MCF 10A (cell line): ENCODE results near the gene LCAT. TPM values are rescaled to one million over a fixed set of nuclear protein-coding genes. Genes with fewer than 3 reads are reported as not detected.

Experiments
- BruUV-seq: library from RNA; stranded (reverse); fragments of 400-500 nt; replicated peaks from 2 replicates; lab custom pipeline; 2021; lab: Mats Ljungman, UMichigan
- CTCF ChIA-PET: fragments of 300-600 bp; sonication (Branson Sonifier 250); formaldehyde crosslinking; extraction: SDS; loops from one replicate; lab custom pipeline; 2021; ENCODE audit warnings: antibody characterized with exemption, inconsistent platforms; lab: Yijun Ruan, JAX
- POLR2A ChIA-PET: fragments of 300-600, 350-650 bp; sonication (Branson Sonifier 250); formaldehyde crosslinking; extraction: SDS; loops from one replicate; lab custom pipeline; 2020; ENCODE audit warnings: antibody characterized with exemption, inconsistent platforms; lab: Yijun Ruan, JAX
- DNase-seq: peaks from one replicate; pipeline ENCODE4 v3.0.0-alpha.2; 2018; ENCODE audit not compliant: unreplicated experiment
- H3K27ac Mint-ChIP-seq: one replicate; pipeline ENCODE4 v1.8.0; 2022; ENCODE audit warnings: mild to moderate bottlenecking, low read depth, mixed read lengths; ENCODE audit not compliant: unreplicated experiment
- H3K27me3 Mint-ChIP-seq: one replicate; pipeline ENCODE4 v1.8.0; 2022; ENCODE audit warnings: mixed read lengths; ENCODE audit not compliant: insufficient read depth, unreplicated experiment
- H3K36me3 Mint-ChIP-seq: one replicate; pipeline ENCODE4 v1.8.0; 2022; ENCODE audit warnings: mild to moderate bottlenecking, moderate library complexity, mixed read lengths; ENCODE audit not compliant: insufficient read depth, unreplicated experiment
- H3K4me1 Mint-ChIP-seq: one replicate; pipeline ENCODE4 v1.8.0; 2022; ENCODE audit warnings: mixed read lengths; ENCODE audit not compliant: insufficient read depth, unreplicated experiment
- H3K4me3 Mint-ChIP-seq: one replicate; pipeline ENCODE4 v1.8.0; 2022; ENCODE audit warnings: mild to moderate bottlenecking, moderate library complexity, mixed read lengths; ENCODE audit not compliant: unreplicated experiment
- H3K9me3 Mint-ChIP-seq: one replicate; pipeline ENCODE4 v1.8.0; 2022; ENCODE audit warnings: mixed read lengths; ENCODE audit not compliant: unreplicated experiment
- CTCF ChIP-seq: fragments of 200-600 bp; IDR thresholded peaks from one replicate; pipeline ENCODE4 v1.8.0; 2022; ENCODE audit warnings: antibody characterized with exemption, mild to moderate bottlenecking; ENCODE audit not compliant: unreplicated experiment
- intact Hi-C: fragments of 100-400 bp; cut with micrococcal nuclease; formaldehyde crosslinking; loops from 2 replicates; pipeline ENCODE4 v1.14.1; 2022
- total RNA-seq: library from RNA; stranded (reverse); gene quantifications from 2 replicates; pipeline ENCODE4 v1.2.3, GENCODE V29; 2022

LCAT gene
- total RNA-seq, 1 experiment from 2014 or later = 35.3 TPM

GRCh38 chr16:67901734-67902133 is 42.2 kb downstream of the LCAT start:
- TF ChIP-seq CTCF = no peak
- no peak for DNase-seq
- no peaks in the 10 kb centered on the region for H3K9me3 Mint-ChIP-seq
- no TSS peak for BruUV-seq
- H3K27me3 Mint-ChIP-seq = no peaks in the 10 kb centered on the region
- H3K4me1 Mint-ChIP-seq = no peaks in the 10 kb centered on the region
- intact Hi-C loops = no loop called here
- ChIA-PET POLR2A (no interaction called here), CTCF (interaction anchor here (0.6 to 1.0 kb wide), 3 partner anchors 14 to 169 kb away, joined by 3 to 5 read pairs (median 3); no protein-coding TSS in a partner anchor)
- no peak overlapping the region for H3K4me3 Mint-ChIP-seq
- no peak overlapping the region for H3K27ac Mint-ChIP-seq
- peaks cover 52% of the 10 kb centered on the region for H3K36me3 Mint-ChIP-seq

GRCh38 chr16:67897231-67897630 is 46.7 kb downstream of the LCAT start:
- BruUV-seq = no TSS peak
- H3K27me3 Mint-ChIP-seq = no peaks in the 10 kb centered on the region
- POLR2A ChIA-PET = interaction anchor here (0.6 to 3.9 kb wide), 9 partner anchors 9 to 302 kb away, joined by 3 to 12 read pairs (median 3); partner anchors contain the start of genes NRN1L and RANBP10
- no peaks in the 10 kb centered on the region for H3K9me3 Mint-ChIP-seq
- DNase-seq = no peak
- H3K4me3 Mint-ChIP-seq = no peak overlapping the region
- peaks cover 27% of the 10 kb centered on the region for H3K36me3 Mint-ChIP-seq
- intact Hi-C loops = no loop called here
- peaks cover 13% of the 10 kb centered on the region for H3K4me1 Mint-ChIP-seq
- no peak overlapping the region for H3K27ac Mint-ChIP-seq
- CTCF ChIA-PET = interaction anchor here (0.6 to 3.2 kb wide), 11 partner anchors 9 to 87 kb away, joined by 3 to 16 read pairs (median 4); partner anchors contain the start of genes NRN1L and SLC12A4
- TF ChIP-seq CTCF = no peak

GRCh38 chr16:67893743-67894399 is 50.0 kb downstream of the LCAT start:
- TF ChIP-seq CTCF = no peak
- H3K27me3 Mint-ChIP-seq = no peaks in the 10 kb centered on the region
- peaks cover 15% of the 10 kb centered on the region for H3K36me3 Mint-ChIP-seq
- ChIA-PET CTCF (interaction anchor here (0.7 to 2.2 kb wide), 5 partner anchors 10 to 373 kb away, joined by 3 to 11 read pairs (median 4); partner anchors contain the start of genes CTRL and NRN1L), POLR2A (interaction anchor here (0.7 to 3.4 kb wide), 18 partner anchors 10 to 176 kb away, joined by 3 to 34 read pairs (median 4); partner anchors contain the start of genes NRN1L and NUTF2)
- BruUV-seq = TSS peak; percentile 33
- H3K4me3 Mint-ChIP-seq = peak overlapping the region; percentile 92
- H3K4me1 Mint-ChIP-seq = peaks cover 13% of the 10 kb centered on the region
- intact Hi-C loops = no loop called here
- H3K27ac Mint-ChIP-seq = peak overlapping the region; percentile 92
- peak; percentile 14 for DNase-seq
- no peaks in the 10 kb centered on the region for H3K9me3 Mint-ChIP-seq
